Measurements from ENCODE around the gene ANK3. TPM values are rescaled to one million over a fixed set of nuclear protein-coding genes. Genes with fewer than 3 reads are reported as not detected.

ANK3 gene
- total RNA-seq, 4 donors from 2014 or later, result 6.4 to 23.2 (median 13.5) TPM

GRCh38 chr10:60073781-60074656, 315.7 kb downstream of the ANK3 start:
- TF ChIP-seq CTCF (IDR thresholded peaks at IDR 0.05; ENCODE audit: low read depth), result no peak

DNA sequence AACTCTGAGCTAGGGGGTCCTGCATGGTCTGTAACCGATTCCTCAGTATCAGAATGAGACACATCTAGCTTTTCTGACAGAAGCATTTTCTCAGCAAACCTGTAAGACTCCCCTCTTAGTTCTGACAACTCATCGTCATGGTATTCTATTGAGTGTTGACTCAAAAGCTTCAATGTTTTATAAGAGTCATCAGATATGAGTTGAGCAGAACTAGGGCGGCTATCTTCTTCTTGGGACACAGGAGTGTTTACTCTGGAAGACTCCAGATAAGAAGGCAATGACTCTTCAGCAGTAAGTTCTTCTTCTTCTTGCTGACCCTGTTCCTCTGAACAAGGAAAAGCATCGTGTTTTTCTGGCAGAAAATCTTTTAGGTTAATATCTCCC, 316.3 kb downstream of the ANK3 start:
- no peak for TF ChIP-seq CTCF (IDR thresholded peaks at IDR 0.05; ENCODE audit: low read depth)

DNA sequence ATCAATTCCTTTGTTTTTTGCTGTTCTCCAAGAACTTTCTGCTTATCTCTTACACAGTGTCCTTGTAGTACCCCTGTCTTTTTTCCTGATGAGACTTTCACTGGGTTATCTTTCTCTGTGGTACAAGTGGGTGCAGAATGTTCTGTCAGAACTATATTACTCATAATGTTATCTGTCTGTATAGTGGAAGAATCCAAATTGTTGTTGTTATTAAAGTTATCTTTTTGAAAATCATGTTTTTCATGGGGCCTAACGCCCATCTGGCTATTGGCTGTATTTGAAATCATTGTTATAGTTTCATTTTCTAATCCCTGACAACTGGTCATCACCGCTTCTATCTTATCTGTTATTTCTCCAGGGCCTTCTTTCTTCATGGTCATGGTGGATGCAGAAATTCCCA, 320.4 kb downstream of the ANK3 start:
- no peak for TF ChIP-seq CTCF (IDR thresholded peaks at IDR 0.05; ENCODE audit: low read depth)

GRCh38 chr10:60050366-60050765, 339.3 kb downstream of the ANK3 start:
- TF ChIP-seq CTCF (IDR thresholded peaks at IDR 0.05; ENCODE audit: low read depth), result no peak

- TF ChIP-seq CTCF (IDR thresholded peaks at IDR 0.05; ENCODE audit: low read depth), result no peak
Observed at GRCh38 chr10:60048091-60048501, 341.6 kb downstream of the ANK3 start.

GRCh38 chr10:60045571-60045970, 344.1 kb downstream of the ANK3 start:
- no peak for TF ChIP-seq CTCF (IDR thresholded peaks at IDR 0.05; ENCODE audit: low read depth)

- TF ChIP-seq CTCF (IDR thresholded peaks at IDR 0.05; ENCODE audit: low read depth), result no peak
Observed at GRCh38 chr10:60044971-60045370, 344.7 kb downstream of the ANK3 start.
